ENCODE measurements around the gene BEST2. TPM values are rescaled to one million over a fixed set of nuclear protein-coding genes. Genes with fewer than 3 reads are reported as not detected.
A peak's percentile ranks its signal among the peaks of the same experiment; 100 is the strongest.

BEST2 gene
- total and polyA plus RNA-seq, 4 donors: 0.24 TPM; not detected in 3

DNA sequence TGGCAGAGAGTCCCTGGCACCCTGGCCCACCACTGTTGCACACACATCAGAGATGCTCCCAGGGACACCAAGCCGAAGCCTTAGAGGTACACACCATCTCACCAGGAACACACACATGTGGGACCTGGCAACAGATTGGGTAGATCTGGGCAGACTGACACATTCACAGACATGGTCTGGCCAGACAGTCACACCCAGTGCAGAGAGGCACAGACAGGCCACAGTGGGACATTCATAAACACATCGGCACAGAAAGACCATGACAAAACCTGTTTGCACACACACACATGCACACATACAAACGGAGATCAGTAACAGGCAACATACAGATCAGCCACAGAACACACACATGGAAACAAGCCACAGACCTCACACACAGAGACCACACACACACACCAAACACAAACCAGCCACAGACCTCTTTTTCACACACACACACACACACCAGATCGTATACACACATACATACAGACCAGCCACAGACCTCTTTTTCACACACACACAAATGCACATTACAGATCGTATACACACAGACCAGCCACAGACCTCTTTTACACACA lies 33.4 kb downstream of the BEST2 start:
- WGBS (ENCODE audit: insufficient coverage): 64% methylated on average over 5 of the region's 5 CpGs
- DNase-seq (ENCODE audit: low read depth in 4 of 6, low spot score in 6 of 6): no peak
- no peaks in the 10 kb centered on the region for H3K36me3 ChIP-seq (ENCODE audit: control insufficient read depth, insufficient read depth, low read length)
- H3K27ac ChIP-seq (ENCODE audit: low read depth, low read length): peak overlapping the region; percentile 92
- H3K4me1 ChIP-seq (ENCODE audit: control insufficient read depth, insufficient read depth, low read length): peaks cover 59% of the 10 kb centered on the region
- no peaks in the 10 kb centered on the region for H3K9me3 ChIP-seq (ENCODE audit: control insufficient read depth, insufficient read depth, low read length)
- H3K4me3 ChIP-seq (ENCODE audit: low read depth, low read length): no peak overlapping the region
- no peaks in the 10 kb centered on the region for H3K27me3 ChIP-seq (ENCODE audit: control insufficient read depth, insufficient read depth, low read length)

DNA sequence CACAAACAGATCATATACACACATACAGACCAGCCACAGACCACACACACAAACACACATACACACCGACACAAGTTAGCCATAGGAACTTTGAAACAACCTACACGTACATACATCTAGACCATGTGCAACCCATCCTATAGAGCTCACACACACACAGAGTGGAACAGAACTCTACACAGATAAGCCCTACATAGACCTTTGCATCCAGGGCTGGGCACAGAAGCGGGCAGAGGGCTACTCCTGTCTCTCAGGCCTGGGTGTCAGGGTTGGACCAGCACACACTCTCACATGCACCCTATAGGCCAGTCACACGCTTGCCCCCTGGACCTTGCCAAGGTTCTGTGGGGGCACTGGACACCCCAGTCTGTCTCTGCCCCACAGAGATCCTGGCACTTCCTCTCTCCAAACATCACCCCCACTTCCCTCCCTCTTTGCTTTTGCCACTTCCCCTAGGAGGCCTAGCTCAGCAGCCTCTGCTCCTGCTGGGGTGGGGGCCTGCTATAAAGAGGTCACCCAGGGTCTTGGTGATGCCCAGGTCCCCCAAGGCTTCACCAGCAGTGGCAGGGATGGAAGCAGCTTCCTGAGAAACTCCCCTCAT lies 33.9 kb downstream of the BEST2 start:
- Histone ChIP-seq H3K27me3 (ENCODE audit: control insufficient read depth, insufficient read depth, low read length) (no peaks in the 10 kb centered on the region), H3K36me3 (ENCODE audit: control insufficient read depth, insufficient read depth, low read length) (no peaks in the 10 kb centered on the region), H3K27ac (ENCODE audit: low read depth, low read length) (peak overlapping the region; percentile 92), H3K4me3 (ENCODE audit: low read depth, low read length) (no peak overlapping the region), H3K9me3 (ENCODE audit: control insufficient read depth, insufficient read depth, low read length) (no peaks in the 10 kb centered on the region), H3K4me1 (ENCODE audit: control insufficient read depth, insufficient read depth, low read length) (peaks cover 64% of the 10 kb centered on the region)
- 77% methylated on average over 4 of the region's 4 CpGs for WGBS (ENCODE audit: insufficient coverage)
- DNase-seq (ENCODE audit: low read depth in 4 of 6, low spot score in 6 of 6): no peak

DNA sequence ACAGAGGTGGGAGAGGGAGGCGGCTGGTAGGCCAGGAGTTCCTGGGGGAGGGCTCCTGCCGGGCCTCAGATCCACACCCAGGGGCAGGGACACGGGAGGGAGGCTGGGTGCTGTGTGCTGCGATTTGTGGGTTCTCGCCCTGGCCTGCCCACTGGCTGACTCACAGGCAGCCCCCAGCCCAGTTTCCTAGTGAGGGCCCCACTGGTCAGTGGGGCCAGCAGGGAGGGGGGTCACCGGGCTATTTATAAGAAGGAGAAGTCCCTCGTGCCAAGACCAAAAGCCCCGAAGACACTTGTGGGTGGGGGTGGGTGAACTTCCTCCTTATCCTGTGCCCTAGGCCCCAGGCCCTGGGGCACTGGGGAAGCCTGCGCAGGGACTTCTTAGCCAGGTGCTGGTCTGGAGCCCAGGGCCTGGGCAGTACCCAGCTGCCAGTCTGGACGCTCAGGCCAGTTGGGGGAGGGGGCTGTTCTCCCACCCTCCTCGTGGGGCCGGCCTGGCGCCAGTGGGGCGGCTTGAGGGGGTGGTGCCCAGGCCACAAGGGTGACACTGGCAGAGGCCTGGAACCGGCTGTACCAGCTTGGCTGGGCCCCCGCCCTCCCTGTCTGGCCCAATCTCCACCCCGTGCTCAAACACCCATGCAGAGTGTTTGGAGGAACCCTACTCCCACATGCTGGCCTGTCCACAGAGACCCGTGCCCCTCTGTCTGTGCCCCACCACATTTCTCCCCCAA lies 34.7 kb downstream of the BEST2 start:
- no peak for DNase-seq (ENCODE audit: low read depth in 4 of 6, low spot score in 6 of 6)
- Histone ChIP-seq H3K27ac (ENCODE audit: low read depth, low read length) (peak overlapping the region; percentile 92), H3K36me3 (ENCODE audit: control insufficient read depth, insufficient read depth, low read length) (no peaks in the 10 kb centered on the region), H3K27me3 (ENCODE audit: control insufficient read depth, insufficient read depth, low read length) (peaks cover 2% of the 10 kb centered on the region), H3K4me1 (ENCODE audit: control insufficient read depth, insufficient read depth, low read length) (peaks cover 72% of the 10 kb centered on the region), H3K9me3 (ENCODE audit: control insufficient read depth, insufficient read depth, low read length) (no peaks in the 10 kb centered on the region), H3K4me3 (ENCODE audit: low read depth, low read length) (no peak overlapping the region)
- 66% methylated on average over 15 of the region's 18 CpGs for WGBS (ENCODE audit: insufficient coverage)

DNA sequence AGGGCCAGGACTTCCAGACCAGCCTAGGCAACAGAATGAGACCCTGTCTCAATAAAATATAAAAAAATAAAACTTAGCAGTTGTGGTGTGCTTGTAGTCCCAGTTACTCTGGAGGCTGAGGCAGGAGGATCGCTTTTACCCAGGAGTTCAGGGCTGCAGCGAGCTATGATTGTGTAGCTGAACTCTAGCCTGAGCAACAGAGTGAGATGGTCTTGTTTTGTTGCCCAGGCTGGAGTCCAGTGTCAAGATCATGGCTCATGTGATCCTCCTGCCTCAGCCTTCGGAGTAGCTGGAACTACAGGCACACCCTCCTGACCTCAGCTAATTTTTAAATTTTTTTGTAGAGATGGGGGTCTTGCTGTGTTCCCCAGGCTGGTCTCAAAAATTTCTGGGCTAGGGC lies 35.4 kb downstream of the BEST2 start:
- peaks cover 74% of the 10 kb centered on the region for H3K4me1 ChIP-seq (ENCODE audit: control insufficient read depth, insufficient read depth, low read length)
- H3K9me3 ChIP-seq (ENCODE audit: control insufficient read depth, insufficient read depth, low read length): no peaks in the 10 kb centered on the region
- WGBS (ENCODE audit: insufficient coverage): 90% methylated on average over 3 of the region's 3 CpGs
- H3K36me3 ChIP-seq (ENCODE audit: control insufficient read depth, insufficient read depth, low read length): no peaks in the 10 kb centered on the region
- no peak overlapping the region for H3K4me3 ChIP-seq (ENCODE audit: low read depth, low read length)
- peaks cover 2% of the 10 kb centered on the region for H3K27me3 ChIP-seq (ENCODE audit: control insufficient read depth, insufficient read depth, low read length)
- peak overlapping the region; percentile 92 for H3K27ac ChIP-seq (ENCODE audit: low read depth, low read length)
- no peak for DNase-seq (ENCODE audit: low read depth in 4 of 6, low spot score in 6 of 6)

DNA sequence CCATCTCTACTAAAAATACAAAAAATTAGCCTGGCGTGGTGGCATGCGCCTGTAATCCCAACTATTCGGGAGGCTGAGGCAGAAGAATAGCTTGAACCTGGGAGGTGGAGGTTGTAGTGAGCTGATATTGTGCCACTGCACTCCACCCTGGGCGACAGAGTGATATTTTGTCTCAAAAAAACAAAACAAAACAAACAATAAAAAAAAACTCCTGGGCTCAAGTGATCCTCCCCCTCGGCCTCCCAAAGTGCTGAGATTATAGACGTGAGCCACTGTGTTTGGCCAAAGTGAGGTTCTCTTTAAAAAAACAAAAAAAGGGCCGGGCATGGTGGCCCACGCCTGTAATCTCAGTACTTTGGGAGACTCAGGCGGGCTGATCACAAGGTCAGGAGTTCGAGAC lies 35.9 kb downstream of the BEST2 start:
- no peak for DNase-seq (ENCODE audit: low read depth in 4 of 6, low spot score in 6 of 6)
- Histone ChIP-seq H3K27me3 (ENCODE audit: control insufficient read depth, insufficient read depth, low read length) (peaks cover 2% of the 10 kb centered on the region), H3K36me3 (ENCODE audit: control insufficient read depth, insufficient read depth, low read length) (no peaks in the 10 kb centered on the region), H3K4me1 (ENCODE audit: control insufficient read depth, insufficient read depth, low read length) (peaks cover 75% of the 10 kb centered on the region), H3K27ac (ENCODE audit: low read depth, low read length) (no peak overlapping the region), H3K9me3 (ENCODE audit: control insufficient read depth, insufficient read depth, low read length) (no peaks in the 10 kb centered on the region), H3K4me3 (ENCODE audit: low read depth, low read length) (no peak overlapping the region)
- WGBS (ENCODE audit: insufficient coverage): 91% methylated on average over 6 of the region's 10 CpGs

DNA sequence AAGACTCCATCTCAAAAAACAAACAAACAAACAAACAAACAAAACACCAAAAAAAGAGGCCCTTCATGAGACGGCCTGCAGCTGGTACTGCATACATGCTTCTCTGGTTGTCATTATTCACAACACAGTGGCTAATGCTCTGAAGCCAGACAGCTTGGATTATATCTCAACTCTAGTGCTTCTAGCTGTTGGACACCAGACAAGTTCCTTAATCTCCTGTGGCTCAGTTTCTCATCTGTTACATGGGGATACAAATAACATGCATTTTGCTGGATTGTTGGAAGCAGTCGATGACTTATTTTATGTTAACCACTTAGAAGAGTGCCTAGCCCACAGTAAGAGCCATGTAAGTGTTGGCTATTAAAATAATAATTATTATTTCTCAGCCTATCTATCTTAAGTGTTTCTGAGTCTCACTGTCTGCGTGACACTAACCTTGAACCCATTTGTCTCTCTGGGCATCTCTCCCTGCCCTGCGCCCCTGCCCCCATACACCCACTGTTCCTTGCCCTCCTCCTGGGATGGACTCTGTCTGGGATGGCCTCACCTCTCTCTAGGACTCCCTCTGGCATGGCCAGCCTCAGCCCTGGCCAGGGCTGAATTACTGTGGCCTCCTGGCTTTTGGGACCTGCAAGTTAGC lies 36.6 kb downstream of the BEST2 start:
- peak overlapping the region; percentile 26 for H3K4me3 ChIP-seq (ENCODE audit: low read depth, low read length)
- DNase-seq (ENCODE audit: low read depth in 4 of 6, low spot score in 6 of 6): peak in 1 of 6 donors; percentile 46
- no peaks in the 10 kb centered on the region for H3K36me3 ChIP-seq (ENCODE audit: control insufficient read depth, insufficient read depth, low read length)
- no peaks in the 10 kb centered on the region for H3K9me3 ChIP-seq (ENCODE audit: control insufficient read depth, insufficient read depth, low read length)
- WGBS (ENCODE audit: insufficient coverage): 56% methylated on average over 3 of the region's 4 CpGs
- H3K27me3 ChIP-seq (ENCODE audit: control insufficient read depth, insufficient read depth, low read length): peaks cover 5% of the 10 kb centered on the region
- H3K4me1 ChIP-seq (ENCODE audit: control insufficient read depth, insufficient read depth, low read length): peaks cover 76% of the 10 kb centered on the region
- H3K27ac ChIP-seq (ENCODE audit: low read depth, low read length): peak overlapping the region; percentile 95

DNA sequence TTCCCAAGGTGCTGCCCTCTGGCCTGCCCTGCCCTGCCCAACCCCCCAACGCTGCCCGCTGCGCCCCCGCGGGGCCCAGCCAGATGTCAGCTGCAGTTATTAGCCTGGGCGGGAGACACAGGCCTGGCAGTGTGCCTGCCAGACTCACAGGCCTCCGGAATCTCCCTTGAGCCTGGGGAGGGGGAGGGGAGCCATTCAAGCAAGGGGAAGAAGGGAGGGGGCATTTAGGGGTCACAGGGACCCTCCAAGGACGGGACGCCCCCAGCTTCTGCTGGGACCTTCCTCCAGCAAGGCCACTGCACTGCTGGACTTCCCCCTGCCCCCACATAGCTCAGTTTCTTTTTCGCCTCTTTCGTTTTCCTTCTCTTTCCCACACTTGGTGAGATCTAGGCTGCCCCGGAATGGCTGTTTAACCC lies 37.1 kb downstream of the BEST2 start:
- peak overlapping the region; percentile 26 for H3K4me3 ChIP-seq (ENCODE audit: low read depth, low read length)
- H3K36me3 ChIP-seq (ENCODE audit: control insufficient read depth, insufficient read depth, low read length): no peaks in the 10 kb centered on the region
- H3K27ac ChIP-seq (ENCODE audit: low read depth, low read length): peak overlapping the region; percentile 95
- no peaks in the 10 kb centered on the region for H3K9me3 ChIP-seq (ENCODE audit: control insufficient read depth, insufficient read depth, low read length)
- peaks cover 73% of the 10 kb centered on the region for H3K4me1 ChIP-seq (ENCODE audit: control insufficient read depth, insufficient read depth, low read length)
- peak in 2 of 6 donors; percentile 52 to 84 for DNase-seq (ENCODE audit: low read depth in 4 of 6, low spot score in 6 of 6)
- 11% methylated on average over 9 of the region's 12 CpGs for WGBS (ENCODE audit: insufficient coverage)
- H3K27me3 ChIP-seq (ENCODE audit: control insufficient read depth, insufficient read depth, low read length): peaks cover 5% of the 10 kb centered on the region

DNA sequence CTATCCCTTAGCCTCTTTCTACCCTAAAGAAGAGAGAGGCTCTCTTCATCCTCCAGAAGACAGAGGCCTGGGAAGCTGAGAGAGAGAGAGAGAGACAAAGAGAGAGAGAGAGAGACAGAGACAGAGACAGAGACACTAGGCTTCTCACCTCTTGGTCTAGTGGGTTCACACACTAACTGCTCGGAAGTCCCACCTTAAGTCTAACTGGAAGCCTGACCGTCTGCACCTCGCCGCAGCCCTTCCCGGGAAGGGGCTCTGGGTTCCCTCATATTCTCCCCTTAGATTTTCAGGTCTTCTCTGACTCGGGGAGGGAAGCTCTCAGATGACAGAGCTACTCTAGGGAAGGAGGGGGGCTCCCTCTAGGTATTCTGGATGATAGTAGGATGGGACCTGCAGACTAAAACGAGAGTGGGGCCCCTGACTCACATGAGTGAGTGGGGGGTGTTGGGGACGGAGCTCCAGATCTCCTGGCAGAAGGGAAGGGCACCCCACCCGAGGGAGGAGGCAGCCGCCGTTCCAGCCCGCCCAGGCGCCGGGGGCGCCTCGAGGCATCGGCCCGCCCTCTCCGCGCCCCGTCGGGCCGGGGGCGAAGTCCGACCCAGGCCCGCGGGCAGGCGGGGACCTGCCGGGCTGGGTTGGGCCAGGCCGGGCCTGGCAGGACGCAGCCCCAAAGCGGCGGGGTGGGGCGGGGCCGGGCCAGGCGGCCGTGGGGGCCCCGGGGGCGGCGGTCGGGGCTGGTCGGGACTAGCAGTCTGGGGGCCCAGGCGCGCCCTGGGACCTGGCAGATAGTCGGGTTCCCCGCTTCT lies 37.7 kb downstream of the BEST2 start:
- peaks cover 71% of the 10 kb centered on the region for H3K4me1 ChIP-seq (ENCODE audit: control insufficient read depth, insufficient read depth, low read length)
- 7% methylated on average over 38 of the region's 46 CpGs for WGBS (ENCODE audit: insufficient coverage)
- peak overlapping the region; percentile 61 for H3K4me3 ChIP-seq (ENCODE audit: low read depth, low read length)
- H3K36me3 ChIP-seq (ENCODE audit: control insufficient read depth, insufficient read depth, low read length): no peaks in the 10 kb centered on the region
- H3K9me3 ChIP-seq (ENCODE audit: control insufficient read depth, insufficient read depth, low read length): no peaks in the 10 kb centered on the region
- H3K27me3 ChIP-seq (ENCODE audit: control insufficient read depth, insufficient read depth, low read length): peaks cover 5% of the 10 kb centered on the region
- no peak for DNase-seq (ENCODE audit: low read depth in 4 of 6, low spot score in 6 of 6)
- H3K27ac ChIP-seq (ENCODE audit: low read depth, low read length): peak overlapping the region; percentile 95

All from spinal cord (tissue), 10 donors.